ENCODE measurements around the gene ANLN.

DNA sequence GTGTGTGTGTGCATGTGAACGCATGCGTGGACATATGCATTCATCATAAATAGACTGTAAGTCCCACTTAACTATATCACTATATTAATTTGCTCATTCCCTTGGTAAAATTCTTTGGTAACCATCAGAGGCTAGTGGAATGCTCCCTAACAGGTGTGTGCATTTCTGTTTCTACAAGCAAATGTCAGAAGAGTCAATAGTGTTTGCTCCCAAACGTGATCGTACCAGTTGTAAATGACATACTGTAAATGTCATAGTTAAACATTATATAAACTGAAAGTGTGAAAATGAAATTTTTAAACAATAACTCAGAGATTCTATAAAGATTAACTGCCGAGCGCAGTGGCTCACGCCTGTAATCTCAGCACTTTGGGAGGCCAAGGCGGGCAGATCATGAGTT, 94.6 kb downstream of the ANLN start:
- TF ChIP-seq POLR2A (IDR thresholded peaks at IDR 0.05) (no peak), EP300 (IDR thresholded peaks at IDR 0.05) (no peak)
- TF ChIP-seq, protein P1, sequence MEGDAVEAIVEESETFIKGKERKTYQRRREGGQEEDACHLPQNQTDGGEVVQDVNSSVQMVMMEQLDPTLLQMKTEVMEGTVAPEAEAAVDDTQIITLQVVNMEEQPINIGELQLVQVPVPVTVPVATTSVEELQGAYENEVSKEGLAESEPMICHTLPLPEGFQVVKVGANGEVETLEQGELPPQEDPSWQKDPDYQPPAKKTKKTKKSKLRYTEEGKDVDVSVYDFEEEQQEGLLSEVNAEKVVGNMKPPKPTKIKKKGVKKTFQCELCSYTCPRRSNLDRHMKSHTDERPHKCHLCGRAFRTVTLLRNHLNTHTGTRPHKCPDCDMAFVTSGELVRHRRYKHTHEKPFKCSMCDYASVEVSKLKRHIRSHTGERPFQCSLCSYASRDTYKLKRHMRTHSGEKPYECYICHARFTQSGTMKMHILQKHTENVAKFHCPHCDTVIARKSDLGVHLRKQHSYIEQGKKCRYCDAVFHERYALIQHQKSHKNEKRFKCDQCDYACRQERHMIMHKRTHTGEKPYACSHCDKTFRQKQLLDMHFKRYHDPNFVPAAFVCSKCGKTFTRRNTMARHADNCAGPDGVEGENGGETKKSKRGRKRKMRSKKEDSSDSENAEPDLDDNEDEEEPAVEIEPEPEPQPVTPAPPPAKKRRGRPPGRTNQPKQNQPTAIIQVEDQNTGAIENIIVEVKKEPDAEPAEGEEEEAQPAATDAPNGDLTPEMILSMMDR (IDR thresholded peaks at IDR 0.05): no peak
